Thyroid gland (tissue), 4 donors: ENCODE measurements around the gene CLSTN1. TPM values are rescaled to one million over a fixed set of nuclear protein-coding genes. Genes with fewer than 3 reads are reported as not detected.

Experiments used
- DNase-seq, 2 donors: peaks; one replicate each; pipeline ENCODE4 v3.0.0-alpha.2; 2019
- H3K27ac ChIP-seq, 3 donors: fragments of 200-600 bp; sonication (generic); 1 replicate in 2 of 3; 2 replicates in 1 of 3; pipeline ENCODE4 v1.5.1; 2016 to 2019; ENCODE audit warnings: mild to moderate bottlenecking in 1 of 3, moderate library complexity in 1 of 3
- H3K27me3 ChIP-seq: fragments of 200-600 bp; sonication (generic); one replicate; pipeline ENCODE4 v1.5.1; 2019
- H3K36me3 ChIP-seq, 2 donors: fragments of 200-600 bp; sonication (generic); one replicate each; pipeline ENCODE4 v1.5.1; 2016 to 2019
- H3K4me1 ChIP-seq, 2 donors: fragments of 200-600 bp; sonication (generic); one replicate each; pipeline ENCODE4 v1.5.1; 2017 to 2019
- H3K4me3 ChIP-seq, 3 donors: fragments of 200-600 bp; sonication (generic); replicated peaks in 1 of 3; 1 replicate in 2 of 3; 2 replicates in 1 of 3; pipeline ENCODE4 v1.5.1; 2016; ENCODE audit warnings: mild to moderate bottlenecking in 1 of 3
- H3K9me3 ChIP-seq: fragments of 200-600 bp; sonication (generic); one replicate; pipeline ENCODE4 v1.5.1; 2017
- POLR2A ChIP-seq, 2 donors: fragments of 450-650 bp; IDR thresholded peaks; one replicate each; pipeline ENCODE4 v1.6.1; 2017; ENCODE audit warnings: antibody characterized with exemption in 2 of 2, mild to moderate bottlenecking in 2 of 2, moderate library complexity in 1 of 2
- WGBS, 2 donors: methylation state at CpG; one replicate each; pipeline ENCODE4 v1.1.5; 2017; 5-methylcytosine and 5-hydroxymethylcytosine counted together
- intact Hi-C: fragments of 100-400 bp; cut with DNase I; formaldehyde crosslinking; loops from one replicate; pipeline ENCODE4 v1.15.1; 2023
- total RNA-seq, 4 donors: library from RNA; depleted of rRNA; stranded (reverse); fragments of >200 nt; gene quantifications; one replicate each; pipeline ENCODE4 v1.2.3, GENCODE V29; 2016
- TF ChIP-seq, protein P1 (sequence below), 6 experiments: fragments of 200-600 bp in 3 of 6; fragments of 450-650 bp in 3 of 6; sonication (generic) in 3 of 6; IDR thresholded peaks; one replicate each; pipeline ENCODE4 v1.5.1; 2016 to 2019; ENCODE audit warnings: antibody characterized with exemption in 6 of 6, mild to moderate bottlenecking in 2 of 6, inconsistent platforms in 1 of 6, moderate library complexity in 1 of 6

CLSTN1 gene
- total RNA-seq, 4 donors from 2014 or later = 59.5 to 85.0 (median 81.5) TPM

DNA sequence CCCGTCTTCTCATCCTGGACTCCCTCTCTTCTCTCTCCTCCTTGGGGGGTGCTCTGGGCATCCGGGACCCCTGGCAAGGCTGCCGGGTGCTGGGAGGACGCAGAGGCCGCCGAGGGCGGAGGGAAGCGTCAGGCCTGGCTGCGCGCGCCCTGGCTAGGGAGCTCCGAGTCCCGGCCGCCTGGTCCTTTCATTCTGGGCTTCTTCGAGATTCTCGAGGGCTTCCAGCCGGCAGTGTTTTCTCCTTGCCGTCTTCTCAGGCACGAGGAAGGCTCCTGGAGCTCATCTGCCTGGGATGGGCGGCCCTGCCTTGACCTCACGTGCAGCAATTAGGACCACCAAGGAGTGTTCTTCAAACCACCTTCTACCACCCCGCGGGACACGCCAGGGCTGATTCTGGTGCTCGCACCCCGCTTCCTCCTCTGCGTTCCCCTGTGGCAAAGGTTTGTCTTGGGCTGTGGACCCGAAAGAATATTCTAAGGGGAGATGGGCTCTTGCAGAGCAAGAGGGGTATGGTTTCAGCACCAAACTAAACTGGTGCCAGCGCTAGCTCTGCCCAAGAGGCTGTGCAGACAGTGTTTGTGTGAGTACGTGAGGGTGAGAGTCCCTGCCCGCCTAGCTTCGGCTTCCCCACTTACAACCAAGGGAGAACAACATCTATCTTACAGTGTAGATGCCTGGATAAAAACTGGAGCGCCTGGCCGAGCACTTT lies 135.7 kb downstream of the CLSTN1 start:
- H3K27me3 ChIP-seq = no peaks in the 10 kb centered on the region
- H3K36me3 ChIP-seq = no peaks in the 10 kb centered on the region
- peak overlapping the region in 2 of 3 donors; percentile 58 to 75 for H3K4me3 ChIP-seq
- DNase-seq = peak; percentile 43 to 47
- peaks cover 13 to 33% of the 10 kb centered on the region in 2 donors for H3K4me1 ChIP-seq
- 5 to 11% methylated on average over 23 of the region's 34 CpGs for WGBS, 2 donors
- no peaks in the 10 kb centered on the region for H3K9me3 ChIP-seq
- H3K27ac ChIP-seq = peak overlapping the region in 1 of 3 donors; percentile 67
- intact Hi-C loops = no loop called here
- TF ChIP-seq POLR2A (IDR thresholded peaks at IDR 0.05) = no peak
- TF ChIP-seq, protein P1, sequence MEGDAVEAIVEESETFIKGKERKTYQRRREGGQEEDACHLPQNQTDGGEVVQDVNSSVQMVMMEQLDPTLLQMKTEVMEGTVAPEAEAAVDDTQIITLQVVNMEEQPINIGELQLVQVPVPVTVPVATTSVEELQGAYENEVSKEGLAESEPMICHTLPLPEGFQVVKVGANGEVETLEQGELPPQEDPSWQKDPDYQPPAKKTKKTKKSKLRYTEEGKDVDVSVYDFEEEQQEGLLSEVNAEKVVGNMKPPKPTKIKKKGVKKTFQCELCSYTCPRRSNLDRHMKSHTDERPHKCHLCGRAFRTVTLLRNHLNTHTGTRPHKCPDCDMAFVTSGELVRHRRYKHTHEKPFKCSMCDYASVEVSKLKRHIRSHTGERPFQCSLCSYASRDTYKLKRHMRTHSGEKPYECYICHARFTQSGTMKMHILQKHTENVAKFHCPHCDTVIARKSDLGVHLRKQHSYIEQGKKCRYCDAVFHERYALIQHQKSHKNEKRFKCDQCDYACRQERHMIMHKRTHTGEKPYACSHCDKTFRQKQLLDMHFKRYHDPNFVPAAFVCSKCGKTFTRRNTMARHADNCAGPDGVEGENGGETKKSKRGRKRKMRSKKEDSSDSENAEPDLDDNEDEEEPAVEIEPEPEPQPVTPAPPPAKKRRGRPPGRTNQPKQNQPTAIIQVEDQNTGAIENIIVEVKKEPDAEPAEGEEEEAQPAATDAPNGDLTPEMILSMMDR (IDR thresholded peaks at IDR 0.05) = no peak

DNA sequence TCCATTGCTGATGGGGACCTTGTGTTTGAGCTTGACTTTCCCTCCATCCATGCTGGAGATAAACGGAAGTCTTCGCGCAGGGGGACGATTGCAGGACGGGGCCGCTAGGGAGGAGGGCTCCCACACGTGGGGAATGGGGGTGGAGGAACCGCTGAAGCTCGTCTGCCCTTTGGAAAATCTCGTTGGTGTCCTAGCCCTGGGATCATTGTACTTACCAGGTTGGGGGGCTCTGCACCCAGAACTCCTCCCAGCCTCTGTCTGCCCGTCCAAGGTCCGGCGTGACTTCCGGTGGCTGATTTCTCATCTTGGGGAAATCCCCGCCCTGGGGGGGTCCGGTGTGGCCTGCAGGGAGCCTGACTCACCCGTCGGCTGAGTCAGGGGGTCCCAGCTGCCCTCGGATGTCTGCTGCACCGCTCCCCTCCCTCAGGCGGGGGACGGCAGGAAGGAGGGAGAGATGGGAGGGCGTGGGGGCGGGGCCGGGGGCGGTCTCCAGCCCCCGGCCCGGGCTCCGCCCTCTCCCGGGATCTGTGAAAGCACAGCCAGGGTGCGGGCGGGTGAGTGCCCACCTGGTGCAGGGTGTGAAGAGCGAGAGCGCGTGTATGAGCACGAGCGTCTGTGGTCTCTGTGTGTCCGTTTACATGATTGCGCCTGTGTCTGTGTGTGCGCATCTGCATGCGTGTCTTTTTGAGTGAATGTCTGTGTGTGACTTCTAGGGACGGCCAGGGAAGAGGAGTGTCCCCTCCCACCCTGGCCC lies 136.5 kb downstream of the CLSTN1 start:
- intact Hi-C loops = no loop called here
- 0 to 3% methylated on average over 10 to 27 of the region's 42 CpGs for WGBS, 2 donors
- DNase-seq = peak; percentile 68 to 70
- Histone ChIP-seq H3K9me3 (no peaks in the 10 kb centered on the region), H3K4me1 (peaks cover 13 to 33% of the 10 kb centered on the region in 2 donors), H3K36me3 (no peaks in the 10 kb centered on the region), H3K27me3 (no peaks in the 10 kb centered on the region), H3K27ac (peak overlapping the region in 1 of 3 donors; percentile 67), H3K4me3 (peak overlapping the region in 2 of 3 donors; percentile 58 to 75)
- TF ChIP-seq POLR2A (IDR thresholded peaks at IDR 0.05) = no peak
- TF ChIP-seq, protein P1 (IDR thresholded peaks at IDR 0.05) = peak in 3 of 6 experiments; percentile 6 to 26 (median 17)

DNA sequence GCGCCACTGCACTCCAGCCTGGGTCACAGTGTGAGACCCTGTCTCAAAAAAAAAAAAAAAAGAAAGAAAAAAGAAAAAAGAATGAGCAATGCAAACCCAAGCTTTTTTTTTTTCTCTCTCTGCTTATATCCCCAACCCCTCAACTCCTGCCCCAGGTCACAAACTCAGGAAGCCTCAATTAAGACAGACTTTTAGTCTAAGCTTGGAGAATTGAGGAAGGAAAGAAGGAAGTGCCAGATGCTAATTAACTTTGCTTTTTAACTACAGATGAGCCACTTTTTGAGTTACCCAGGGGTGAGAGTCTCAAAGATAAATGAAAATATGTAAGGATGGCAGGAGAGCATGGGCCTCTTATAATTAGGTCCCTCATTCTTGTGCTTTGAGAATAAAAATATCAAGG lies 139.0 kb downstream of the CLSTN1 start:
- H3K27me3 ChIP-seq = no peaks in the 10 kb centered on the region
- WGBS, 2 donors = 95 to 100% methylated on average over 1 of the region's 1 CpG
- peaks cover 13 to 22% of the 10 kb centered on the region in 2 donors for H3K4me1 ChIP-seq
- H3K9me3 ChIP-seq = no peaks in the 10 kb centered on the region
- TF ChIP-seq, protein P1 (IDR thresholded peaks at IDR 0.05) = no peak
- TF ChIP-seq POLR2A (IDR thresholded peaks at IDR 0.05) = no peak
- no peak for DNase-seq
- intact Hi-C loops = no loop called here
- H3K27ac ChIP-seq = no peak overlapping the region
- H3K36me3 ChIP-seq = no peaks in the 10 kb centered on the region
- no peak overlapping the region for H3K4me3 ChIP-seq

DNA sequence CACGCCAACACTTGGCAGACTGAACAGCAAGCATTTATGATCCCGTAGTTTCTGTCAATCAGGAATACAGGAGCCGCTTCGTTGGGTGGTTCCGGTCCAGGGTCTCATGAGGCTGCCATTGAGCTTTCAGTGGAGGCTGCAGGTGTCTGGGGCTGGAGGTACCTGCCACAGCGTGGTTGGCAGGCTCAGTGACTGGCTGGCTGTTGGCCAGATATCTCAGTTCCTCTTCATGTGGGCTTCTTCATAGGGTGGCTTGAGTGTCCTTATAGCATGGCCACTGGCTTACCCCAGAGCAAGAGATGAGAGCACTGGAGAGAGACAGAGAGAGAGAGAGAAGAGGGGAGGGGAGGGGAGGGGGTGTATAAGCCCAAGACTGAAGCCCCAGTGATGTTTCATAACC lies 142.9 kb downstream of the CLSTN1 start:
- Histone ChIP-seq H3K27ac (no peak overlapping the region), H3K9me3 (no peaks in the 10 kb centered on the region), H3K4me3 (no peak overlapping the region), H3K27me3 (no peaks in the 10 kb centered on the region), H3K4me1 (peaks cover 0 to 6% of the 10 kb centered on the region in 2 donors), H3K36me3 (no peaks in the 10 kb centered on the region)
- no peak for DNase-seq
- TF ChIP-seq, protein P1 (IDR thresholded peaks at IDR 0.05) = no peak
- no peak for TF ChIP-seq POLR2A (IDR thresholded peaks at IDR 0.05)
- WGBS, 2 donors = 50 to 84% methylated on average over 6 of the region's 6 CpGs
- intact Hi-C loops = no loop called here

- H3K4me3 ChIP-seq = no peak overlapping the region
- TF ChIP-seq POLR2A (IDR thresholded peaks at IDR 0.05) = no peak
- TF ChIP-seq, protein P1 (IDR thresholded peaks at IDR 0.05) = no peak
- intact Hi-C loops = no loop called here
These were observed 143.7 kb downstream of the CLSTN1 start for GRCh38 chr1:9680091-9680490.

More at GRCh38 chr1:9680091-9680490, 143.7 kb downstream of the CLSTN1 start:
- no peaks in the 10 kb centered on the region for H3K9me3 ChIP-seq
- WGBS, 2 donors = 93 to 94% methylated on average over 2 of the region's 2 CpGs
- H3K36me3 ChIP-seq = no peaks in the 10 kb centered on the region
- DNase-seq = no peak
- no peak overlapping the region for H3K27ac ChIP-seq
- peaks cover 0 to 6% of the 10 kb centered on the region in 2 donors for H3K4me1 ChIP-seq
- no peaks in the 10 kb centered on the region for H3K27me3 ChIP-seq
